ENCODE data around the gene SCN10A.

SCN10A gene

DNA sequence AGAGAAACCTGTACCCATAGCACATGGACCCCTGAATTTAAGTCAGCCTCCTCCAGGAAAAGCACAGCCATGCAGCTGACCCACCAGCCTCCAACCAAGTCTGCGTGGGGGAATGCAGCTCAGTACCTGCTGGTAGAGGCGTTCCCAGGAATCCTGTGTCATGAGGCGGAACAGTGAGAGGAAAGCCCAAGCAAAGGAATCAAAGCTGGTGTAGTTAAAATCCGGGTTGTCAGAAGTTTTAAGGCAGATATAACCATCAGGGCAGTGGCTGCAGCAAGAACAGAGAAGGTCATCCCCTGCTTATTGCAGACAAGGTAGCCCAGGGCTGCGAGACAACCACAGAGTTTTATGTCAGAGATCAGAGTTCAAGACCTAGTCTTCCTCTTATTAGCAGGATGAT lies 59.1 kb downstream of the SCN10A start:
- TF ChIP-seq, protein P1, sequence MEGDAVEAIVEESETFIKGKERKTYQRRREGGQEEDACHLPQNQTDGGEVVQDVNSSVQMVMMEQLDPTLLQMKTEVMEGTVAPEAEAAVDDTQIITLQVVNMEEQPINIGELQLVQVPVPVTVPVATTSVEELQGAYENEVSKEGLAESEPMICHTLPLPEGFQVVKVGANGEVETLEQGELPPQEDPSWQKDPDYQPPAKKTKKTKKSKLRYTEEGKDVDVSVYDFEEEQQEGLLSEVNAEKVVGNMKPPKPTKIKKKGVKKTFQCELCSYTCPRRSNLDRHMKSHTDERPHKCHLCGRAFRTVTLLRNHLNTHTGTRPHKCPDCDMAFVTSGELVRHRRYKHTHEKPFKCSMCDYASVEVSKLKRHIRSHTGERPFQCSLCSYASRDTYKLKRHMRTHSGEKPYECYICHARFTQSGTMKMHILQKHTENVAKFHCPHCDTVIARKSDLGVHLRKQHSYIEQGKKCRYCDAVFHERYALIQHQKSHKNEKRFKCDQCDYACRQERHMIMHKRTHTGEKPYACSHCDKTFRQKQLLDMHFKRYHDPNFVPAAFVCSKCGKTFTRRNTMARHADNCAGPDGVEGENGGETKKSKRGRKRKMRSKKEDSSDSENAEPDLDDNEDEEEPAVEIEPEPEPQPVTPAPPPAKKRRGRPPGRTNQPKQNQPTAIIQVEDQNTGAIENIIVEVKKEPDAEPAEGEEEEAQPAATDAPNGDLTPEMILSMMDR (IDR thresholded peaks at IDR 0.05; ENCODE audit: extremely low read depth, missing control alignments) = no peak
- no peak for DNase-seq (ENCODE audit: low spot score)

DNA sequence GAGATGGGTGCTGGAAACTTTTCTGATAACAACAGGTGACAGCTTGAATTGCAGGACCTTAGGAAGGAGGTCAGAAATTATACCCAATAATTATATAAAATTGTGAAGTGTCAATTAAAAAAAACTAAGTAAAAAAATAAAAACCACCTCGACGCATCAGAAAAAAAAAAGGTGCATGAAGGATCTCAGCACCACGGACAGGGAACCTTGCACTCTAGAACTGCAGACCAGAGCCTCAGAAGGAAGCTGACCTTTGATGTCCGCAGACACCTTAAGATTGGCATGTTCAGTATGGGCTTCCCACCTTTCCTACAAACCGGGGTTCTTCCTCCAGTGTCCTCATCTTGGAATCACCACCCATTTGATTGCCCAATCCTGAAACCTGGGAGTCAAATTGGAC lies 60.9 kb downstream of the SCN10A start:
- no peak for DNase-seq (ENCODE audit: low spot score)
- TF ChIP-seq, protein P1 (IDR thresholded peaks at IDR 0.05; ENCODE audit: extremely low read depth, missing control alignments) = no peak

DNA sequence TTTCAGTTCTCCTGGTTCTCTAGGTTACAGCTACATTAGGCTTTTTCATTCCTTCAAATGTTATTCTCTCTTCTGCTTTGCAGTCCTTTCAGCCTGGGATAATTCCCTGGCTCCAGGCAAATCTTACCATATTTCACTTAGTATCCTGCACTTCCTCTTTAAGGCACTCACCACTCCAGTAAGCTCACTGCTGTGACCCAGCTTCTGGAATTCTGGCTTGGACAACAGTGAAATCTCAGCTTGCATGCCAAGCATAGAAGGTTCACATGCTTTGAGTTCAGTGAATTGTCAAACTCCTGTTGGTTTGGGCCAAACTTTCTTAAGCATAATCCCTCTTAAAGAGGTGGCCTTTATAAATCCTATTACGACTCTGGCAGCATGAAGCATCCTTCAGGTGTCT lies 69.4 kb downstream of the SCN10A start:
- TF ChIP-seq, protein P1 (IDR thresholded peaks at IDR 0.05; ENCODE audit: extremely low read depth, missing control alignments) = no peak
- DNase-seq (ENCODE audit: low spot score) = no peak

DNA sequence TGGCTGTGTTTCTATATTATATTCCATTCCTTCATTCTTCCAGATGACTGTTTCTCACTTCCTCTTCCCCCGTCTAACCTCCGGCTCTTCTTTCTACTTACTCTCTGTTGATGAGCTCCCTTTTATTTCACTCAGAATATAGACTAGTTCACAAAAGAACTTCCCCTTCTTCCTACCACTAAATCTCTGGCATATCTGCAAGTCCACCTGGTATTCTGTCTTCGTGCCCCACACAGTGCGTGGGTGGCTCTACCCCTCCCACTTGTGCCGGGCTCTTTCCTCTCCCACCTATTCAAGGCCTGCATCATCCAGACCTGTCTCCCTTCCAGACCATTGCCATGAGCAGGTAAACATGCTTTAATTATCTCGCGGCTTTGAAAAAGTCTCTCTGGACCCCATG lies 73.0 kb downstream of the SCN10A start:
- no peak for DNase-seq (ENCODE audit: low spot score)
- TF ChIP-seq, protein P1 (IDR thresholded peaks at IDR 0.05; ENCODE audit: extremely low read depth, missing control alignments) = no peak

DNA sequence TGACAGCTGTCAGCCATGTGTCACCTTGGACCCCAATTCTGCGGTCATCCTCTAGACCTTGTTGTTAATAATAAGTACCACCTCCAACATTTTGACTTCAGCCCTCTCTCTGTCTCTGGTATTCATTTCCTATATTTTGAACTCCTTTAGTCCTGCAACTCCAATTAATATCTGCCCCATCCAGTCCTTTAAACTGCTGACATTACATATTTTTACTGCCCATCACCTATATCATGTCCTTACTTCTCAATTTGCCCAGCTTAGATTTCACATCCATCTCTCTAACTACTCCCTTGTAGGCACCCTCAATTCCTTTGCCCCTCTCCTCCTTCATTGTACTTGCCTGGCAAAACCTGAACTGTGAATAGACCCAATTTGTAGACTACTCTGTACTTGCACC lies 73.5 kb downstream of the SCN10A start:
- TF ChIP-seq, protein P1 (IDR thresholded peaks at IDR 0.05; ENCODE audit: extremely low read depth, missing control alignments) = no peak
- DNase-seq (ENCODE audit: low spot score) = no peak

DNA sequence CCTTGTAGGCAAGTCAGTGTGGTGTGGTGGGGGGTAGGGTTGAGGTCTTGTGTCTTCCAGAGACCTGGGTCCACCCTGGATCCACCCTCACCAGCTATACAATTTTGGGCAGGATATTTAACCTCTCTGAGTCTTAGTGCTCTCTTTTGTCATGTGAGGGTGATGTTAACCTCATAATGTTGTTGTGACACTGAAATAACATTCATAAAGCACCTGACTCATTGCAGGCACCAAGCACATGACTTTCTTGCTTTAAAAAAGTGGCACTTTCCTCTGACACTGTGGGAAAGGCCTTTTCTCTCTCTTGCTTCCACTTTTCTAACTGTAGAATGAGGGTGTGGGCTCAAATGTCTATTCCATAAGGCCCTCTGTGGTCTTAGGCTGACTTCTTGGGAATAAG lies 75.5 kb downstream of the SCN10A start:
- TF ChIP-seq, protein P1 (IDR thresholded peaks at IDR 0.05; ENCODE audit: extremely low read depth, missing control alignments) = no peak
- no peak for DNase-seq (ENCODE audit: low spot score)

DNA sequence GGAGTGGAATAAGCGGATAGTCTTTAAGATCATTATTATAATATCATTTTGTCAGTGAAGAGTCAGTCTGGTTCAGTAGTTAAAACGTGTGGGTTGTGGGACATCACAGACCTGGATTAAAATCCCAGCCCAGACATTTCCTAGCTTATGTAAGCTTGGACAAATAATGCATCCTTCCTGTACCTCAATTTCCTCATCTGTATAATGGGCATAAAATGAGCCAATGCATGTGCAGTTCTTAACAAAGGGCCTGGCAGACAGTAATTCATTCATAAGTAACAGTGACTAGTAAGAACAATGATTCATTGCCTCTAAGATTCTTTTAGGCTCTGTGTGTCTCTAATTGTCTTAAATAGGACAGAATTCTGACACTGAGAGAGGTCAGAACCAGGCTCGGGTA lies 76.1 kb downstream of the SCN10A start:
- TF ChIP-seq, protein P1 (IDR thresholded peaks at IDR 0.05; ENCODE audit: extremely low read depth, missing control alignments) = no peak
- no peak for DNase-seq (ENCODE audit: low spot score)
